Ishikawa (cell line): ENCODE results near the gene ERVH48-1.

Experiments used
- CREB1 ChIP-seq: IDR thresholded peaks from 2 replicates; pipeline ENCODE4 v1.6.1; 2012; ENCODE audit warnings: low read depth
- EP300 ChIP-seq: IDR thresholded peaks from 2 replicates; pipeline ENCODE4 v1.6.1; 2012; ENCODE audit warnings: borderline replicate concordance
- FOXM1 ChIP-seq: IDR thresholded peaks from 2 replicates; pipeline ENCODE4 v1.6.1; 2012; ENCODE audit warnings: low read depth, borderline replicate concordance
- RAD21 ChIP-seq: IDR thresholded peaks from 2 replicates; pipeline ENCODE4 v1.6.1; 2012; ENCODE audit warnings: low read depth
- TAF1 ChIP-seq: IDR thresholded peaks from 2 replicates; pipeline ENCODE4 v1.6.1; 2012; ENCODE audit warnings: low read depth, mild to moderate bottlenecking
- TCF12 ChIP-seq: IDR thresholded peaks from 2 replicates; pipeline ENCODE4 v1.6.1; 2012; ENCODE audit warnings: low read depth
- TEAD4 ChIP-seq: IDR thresholded peaks from 2 replicates; pipeline ENCODE4 v1.6.1; 2012
- YY1 ChIP-seq: IDR thresholded peaks from 2 replicates; pipeline ENCODE4 v1.6.1; 2012; ENCODE audit warnings: low read depth
- ZBTB7A ChIP-seq: IDR thresholded peaks from 2 replicates; pipeline ENCODE4 v1.6.1; 2012; ENCODE audit warnings: low read depth
- TF ChIP-seq, protein P1 (sequence below): IDR thresholded peaks from 2 replicates; pipeline ENCODE4 v1.6.1; 2012
- TF ChIP-seq, protein P2 (sequence below): IDR thresholded peaks from 2 replicates; pipeline ENCODE4 v1.6.1; 2012; ENCODE audit warnings: low read depth, mild to moderate bottlenecking
- TF ChIP-seq, protein P3 (sequence below): IDR thresholded peaks from 2 replicates; pipeline ENCODE4 v1.6.1; 2012

DNA sequence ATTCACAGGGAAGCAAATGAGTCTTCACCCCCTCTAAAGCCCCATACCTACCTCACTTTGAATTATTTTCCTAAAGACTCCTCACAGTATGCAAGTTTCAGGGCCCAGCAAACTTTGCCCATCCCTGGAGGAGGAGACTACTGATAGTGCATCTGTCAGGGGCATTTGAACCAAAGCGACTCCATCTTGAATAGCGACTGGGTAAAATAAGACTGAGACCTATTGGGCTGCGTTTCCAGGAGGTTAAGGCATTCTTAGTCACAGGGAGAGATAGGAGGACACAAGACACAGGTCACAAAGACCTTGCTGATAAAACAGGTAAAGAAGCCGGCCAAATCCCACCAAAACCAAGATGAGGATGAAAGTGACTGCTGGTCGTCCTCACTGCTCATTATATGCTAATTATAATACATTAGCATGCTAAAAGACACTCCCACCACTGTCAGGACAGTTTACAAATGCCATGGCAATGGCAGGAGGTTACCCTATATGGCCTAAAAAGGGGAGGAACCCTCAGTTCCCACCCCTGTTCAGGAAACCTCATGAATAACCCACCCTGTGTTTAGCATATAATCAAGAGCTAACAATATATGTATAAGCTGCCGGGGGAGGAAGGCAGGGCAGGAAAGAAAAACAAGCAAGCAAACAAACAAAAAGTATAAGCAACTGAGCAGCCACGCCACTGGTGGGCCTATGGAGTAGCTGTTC, 45.7 kb upstream of the ERVH48-1 start:
- TF ChIP-seq FOXM1 (no peak), EP300 (no peak), TAF1 (no peak), RAD21 (no peak), TCF12 (no peak), YY1 (no peak), CREB1 (no peak), TEAD4 (no peak), ZBTB7A (no peak)
- TF ChIP-seq, protein P1, sequence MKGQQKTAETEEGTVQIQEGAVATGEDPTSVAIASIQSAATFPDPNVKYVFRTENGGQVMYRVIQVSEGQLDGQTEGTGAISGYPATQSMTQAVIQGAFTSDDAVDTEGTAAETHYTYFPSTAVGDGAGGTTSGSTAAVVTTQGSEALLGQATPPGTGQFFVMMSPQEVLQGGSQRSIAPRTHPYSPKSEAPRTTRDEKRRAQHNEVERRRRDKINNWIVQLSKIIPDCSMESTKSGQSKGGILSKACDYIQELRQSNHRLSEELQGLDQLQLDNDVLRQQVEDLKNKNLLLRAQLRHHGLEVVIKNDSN, result no peak
- TF ChIP-seq, protein P2, sequence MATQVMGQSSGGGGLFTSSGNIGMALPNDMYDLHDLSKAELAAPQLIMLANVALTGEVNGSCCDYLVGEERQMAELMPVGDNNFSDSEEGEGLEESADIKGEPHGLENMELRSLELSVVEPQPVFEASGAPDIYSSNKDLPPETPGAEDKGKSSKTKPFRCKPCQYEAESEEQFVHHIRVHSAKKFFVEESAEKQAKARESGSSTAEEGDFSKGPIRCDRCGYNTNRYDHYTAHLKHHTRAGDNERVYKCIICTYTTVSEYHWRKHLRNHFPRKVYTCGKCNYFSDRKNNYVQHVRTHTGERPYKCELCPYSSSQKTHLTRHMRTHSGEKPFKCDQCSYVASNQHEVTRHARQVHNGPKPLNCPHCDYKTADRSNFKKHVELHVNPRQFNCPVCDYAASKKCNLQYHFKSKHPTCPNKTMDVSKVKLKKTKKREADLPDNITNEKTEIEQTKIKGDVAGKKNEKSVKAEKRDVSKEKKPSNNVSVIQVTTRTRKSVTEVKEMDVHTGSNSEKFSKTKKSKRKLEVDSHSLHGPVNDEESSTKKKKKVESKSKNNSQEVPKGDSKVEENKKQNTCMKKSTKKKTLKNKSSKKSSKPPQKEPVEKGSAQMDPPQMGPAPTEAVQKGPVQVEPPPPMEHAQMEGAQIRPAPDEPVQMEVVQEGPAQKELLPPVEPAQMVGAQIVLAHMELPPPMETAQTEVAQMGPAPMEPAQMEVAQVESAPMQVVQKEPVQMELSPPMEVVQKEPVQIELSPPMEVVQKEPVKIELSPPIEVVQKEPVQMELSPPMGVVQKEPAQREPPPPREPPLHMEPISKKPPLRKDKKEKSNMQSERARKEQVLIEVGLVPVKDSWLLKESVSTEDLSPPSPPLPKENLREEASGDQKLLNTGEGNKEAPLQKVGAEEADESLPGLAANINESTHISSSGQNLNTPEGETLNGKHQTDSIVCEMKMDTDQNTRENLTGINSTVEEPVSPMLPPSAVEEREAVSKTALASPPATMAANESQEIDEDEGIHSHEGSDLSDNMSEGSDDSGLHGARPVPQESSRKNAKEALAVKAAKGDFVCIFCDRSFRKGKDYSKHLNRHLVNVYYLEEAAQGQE, result no peak
- TF ChIP-seq, protein P3, sequence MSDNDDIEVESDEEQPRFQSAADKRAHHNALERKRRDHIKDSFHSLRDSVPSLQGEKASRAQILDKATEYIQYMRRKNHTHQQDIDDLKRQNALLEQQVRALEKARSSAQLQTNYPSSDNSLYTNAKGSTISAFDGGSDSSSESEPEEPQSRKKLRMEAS, result no peak
